Loucy (cell line): ENCODE results near the gene SMIM12.

Experiments used
- H2AFZ ChIP-seq: fragments of 200-600 bp; sonication (generic); 2 replicates; pipeline ENCODE4 v1.6.0; 2016; ENCODE audit warnings: antibody characterized with exemption, mild to moderate bottlenecking, low read length, moderate library complexity
- H3F3A ChIP-seq: fragments of 200-600 bp; 2 replicates; pipeline ENCODE4 v1.6.0; 2016; ENCODE audit warnings: antibody characterized with exemption, low read depth, mild to moderate bottlenecking
- H3K27me3 ChIP-seq: fragments of 200-600 bp; sonication (generic); 2 replicates; pipeline ENCODE4 v1.6.1; 2014; ENCODE audit warnings: low read length, mild to moderate bottlenecking; ENCODE audit not compliant: insufficient read depth, poor library complexity, severe bottlenecking
- H3K36me3 ChIP-seq: fragments of 200-600 bp; sonication (generic); 2 replicates; pipeline ENCODE4 v1.6.1; 2016; ENCODE audit warnings: low read length; ENCODE audit not compliant: insufficient read depth
- H3K4me1 ChIP-seq: fragments of 200-600 bp; sonication (generic); 2 replicates; pipeline ENCODE4 v1.5.1; 2014; ENCODE audit warnings: low read length, mild to moderate bottlenecking; ENCODE audit not compliant: insufficient read depth, poor library complexity, severe bottlenecking
- H3K4me2 ChIP-seq: fragments of 200-600 bp; sonication (generic); 2 replicates; pipeline ENCODE4 v1.6.0; 2014; ENCODE audit warnings: antibody characterized with exemption, low read length, low read depth, mild to moderate bottlenecking; ENCODE audit not compliant: poor library complexity, severe bottlenecking
- H3K4me3 ChIP-seq: fragments of 200-600 bp; sonication (generic); 2 replicates; pipeline ENCODE4 v1.5.1; 2014; ENCODE audit warnings: low read length, mild to moderate bottlenecking, mixed read lengths; ENCODE audit not compliant: poor library complexity, severe bottlenecking
- H3K79me2 ChIP-seq: fragments of 200-600 bp; sonication (generic); 2 replicates; pipeline ENCODE4 v1.6.1; 2014; ENCODE audit warnings: low read length; ENCODE audit not compliant: insufficient read depth
- H3K9ac ChIP-seq: fragments of 200-600 bp; sonication (generic); 2 replicates; pipeline ENCODE4 v1.6.0; 2014; ENCODE audit warnings: mild to moderate bottlenecking, low read depth, low read length, moderate library complexity; ENCODE audit not compliant: poor library complexity, severe bottlenecking
- H3K9me2 ChIP-seq: fragments of 200-600 bp; sonication (generic); replicated peaks from 2 replicates; pipeline ENCODE4 v1.6.1; 2016; ENCODE audit warnings: low read depth, low read length, mixed read lengths
- H3K9me3 ChIP-seq: fragments of 200-600 bp; sonication (generic); 2 replicates; pipeline ENCODE4 v1.6.1; 2014; ENCODE audit warnings: mild to moderate bottlenecking, antibody characterized with exemption, low read length, low read depth; ENCODE audit not compliant: insufficient read depth
- H4K20me1 ChIP-seq: fragments of 200-600 bp; sonication (generic); 2 replicates; pipeline ENCODE4 v1.6.0; 2014; ENCODE audit warnings: antibody characterized with exemption, low read length, mild to moderate bottlenecking; ENCODE audit not compliant: insufficient read depth, poor library complexity, severe bottlenecking
- CTCF ChIP-seq: fragments of 200-600 bp; sonication (generic); conservative IDR thresholded peaks from 2 replicates; pipeline ENCODE4 v1.5.1; 2014; ENCODE audit warnings: mild to moderate bottlenecking, antibody characterized with exemption, low read length
- EZH2phosphoT487 ChIP-seq: fragments of 200-600 bp; IDR thresholded peaks from 2 replicates; pipeline ENCODE4 v1.6.1; 2018; ENCODE audit warnings: antibody characterized with exemption, mild to moderate bottlenecking, moderate library complexity, borderline replicate concordance

The SMIM12 gene

DNA sequence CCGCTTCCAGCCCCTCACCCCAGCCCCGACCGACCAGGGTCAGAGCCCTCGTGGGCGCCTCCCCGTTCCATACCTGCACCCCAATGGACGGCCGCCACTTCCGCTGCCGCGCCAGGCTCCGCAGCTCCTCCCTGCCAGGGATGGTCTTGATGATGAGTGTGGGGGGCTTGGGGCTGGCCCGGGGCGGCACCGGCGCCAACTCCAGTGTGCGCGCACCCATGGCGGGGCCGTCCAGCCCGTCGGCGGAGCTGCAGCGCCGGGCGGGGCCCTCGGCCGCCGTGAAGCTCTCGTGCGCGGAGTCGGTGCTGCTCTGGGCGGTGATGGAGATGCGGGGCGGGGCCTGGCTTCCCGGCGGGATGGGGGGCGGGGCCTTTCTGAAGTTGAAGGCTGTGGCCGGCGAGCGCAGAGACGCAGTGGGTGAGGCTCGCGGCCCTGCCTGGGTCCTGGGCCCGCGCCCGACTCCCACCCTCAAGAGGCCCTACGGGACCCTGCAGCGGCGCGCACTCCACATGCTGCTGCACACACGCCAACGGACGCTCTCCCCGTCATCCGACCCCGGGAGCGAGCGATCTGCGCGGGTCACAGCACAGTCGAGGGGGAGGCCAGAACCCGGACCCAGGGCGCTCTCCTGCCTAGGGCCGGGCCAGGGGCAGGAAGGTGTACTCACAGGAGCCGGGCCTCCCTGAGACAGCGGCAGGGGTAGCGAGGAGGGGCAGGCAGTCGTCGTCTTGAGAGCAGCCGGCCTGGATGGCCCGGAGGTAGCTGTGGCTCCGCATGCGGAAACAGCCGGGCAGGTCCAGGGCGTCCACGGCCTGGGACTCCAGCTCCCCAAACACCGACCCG is 26.1 kb upstream of the SMIM12 start:
- H3K9ac ChIP-seq = no peak overlapping the region
- no peak for TF ChIP-seq CTCF
- no peaks in the 10 kb centered on the region for H3K4me1 ChIP-seq
- H3K9me3 ChIP-seq = no peaks in the 10 kb centered on the region
- no peaks in the 10 kb centered on the region for H3K36me3 ChIP-seq
- H3K9me2 ChIP-seq = no peaks in the 10 kb centered on the region
- no peak overlapping the region for H3K4me2 ChIP-seq
- H2AFZ ChIP-seq = no peak overlapping the region
- H3K4me3 ChIP-seq = no peak overlapping the region
- H4K20me1 ChIP-seq = no peaks in the 10 kb centered on the region
- H3K27me3 ChIP-seq = peaks cover 3% of the 10 kb centered on the region
- no peaks in the 10 kb centered on the region for H3F3A ChIP-seq
- no peaks in the 10 kb centered on the region for H3K79me2 ChIP-seq

- no peaks in the 10 kb centered on the region for H3K79me2 ChIP-seq
- H4K20me1 ChIP-seq = no peaks in the 10 kb centered on the region
- no peak overlapping the region for H3K4me2 ChIP-seq
- TF ChIP-seq EZH2phosphoT487 (no peak), CTCF (no peak; the same call in 1 of the 2 replicates)
- no peaks in the 10 kb centered on the region for H3K36me3 ChIP-seq
- H3K4me3 ChIP-seq = no peak overlapping the region
- H2AFZ ChIP-seq = no peak overlapping the region
- H3K27me3 ChIP-seq = peaks cover 4% of the 10 kb centered on the region
- no peaks in the 10 kb centered on the region for H3K9me3 ChIP-seq
- H3F3A ChIP-seq = no peaks in the 10 kb centered on the region
- no peaks in the 10 kb centered on the region for H3K4me1 ChIP-seq
- H3K9ac ChIP-seq = no peak overlapping the region
- H3K9me2 ChIP-seq = no peaks in the 10 kb centered on the region
These were observed 25.4 kb upstream of the SMIM12 start for GRCh38 chr1:34884961-34885360.

GRCh38 chr1:34884536-34884935 is 25.0 kb upstream of the SMIM12 start:
- H3K36me3 ChIP-seq = no peaks in the 10 kb centered on the region
- H3K9me2 ChIP-seq = no peaks in the 10 kb centered on the region
- H3K4me1 ChIP-seq = no peaks in the 10 kb centered on the region
- no peak overlapping the region for H3K9ac ChIP-seq
- no peak for TF ChIP-seq EZH2phosphoT487
- TF ChIP-seq CTCF = no peak
- H3K27me3 ChIP-seq = peaks cover 4% of the 10 kb centered on the region
- no peak overlapping the region for H3K4me3 ChIP-seq
- H4K20me1 ChIP-seq = no peaks in the 10 kb centered on the region
- H3K4me2 ChIP-seq = no peak overlapping the region
- H3K79me2 ChIP-seq = no peaks in the 10 kb centered on the region
- no peaks in the 10 kb centered on the region for H3F3A ChIP-seq
- H3K9me3 ChIP-seq = no peaks in the 10 kb centered on the region
- no peak overlapping the region for H2AFZ ChIP-seq
